NCI-H187 treated with DMSO at 0.1 percent for 48 hours (cell line): ENCODE data around the gene TMOD3.

Source experiments
- DNase-seq: peaks from one replicate; lab custom pipeline; 2025; lab: John Stamatoyannopoulos, UW

Gene TMOD3

DNA sequence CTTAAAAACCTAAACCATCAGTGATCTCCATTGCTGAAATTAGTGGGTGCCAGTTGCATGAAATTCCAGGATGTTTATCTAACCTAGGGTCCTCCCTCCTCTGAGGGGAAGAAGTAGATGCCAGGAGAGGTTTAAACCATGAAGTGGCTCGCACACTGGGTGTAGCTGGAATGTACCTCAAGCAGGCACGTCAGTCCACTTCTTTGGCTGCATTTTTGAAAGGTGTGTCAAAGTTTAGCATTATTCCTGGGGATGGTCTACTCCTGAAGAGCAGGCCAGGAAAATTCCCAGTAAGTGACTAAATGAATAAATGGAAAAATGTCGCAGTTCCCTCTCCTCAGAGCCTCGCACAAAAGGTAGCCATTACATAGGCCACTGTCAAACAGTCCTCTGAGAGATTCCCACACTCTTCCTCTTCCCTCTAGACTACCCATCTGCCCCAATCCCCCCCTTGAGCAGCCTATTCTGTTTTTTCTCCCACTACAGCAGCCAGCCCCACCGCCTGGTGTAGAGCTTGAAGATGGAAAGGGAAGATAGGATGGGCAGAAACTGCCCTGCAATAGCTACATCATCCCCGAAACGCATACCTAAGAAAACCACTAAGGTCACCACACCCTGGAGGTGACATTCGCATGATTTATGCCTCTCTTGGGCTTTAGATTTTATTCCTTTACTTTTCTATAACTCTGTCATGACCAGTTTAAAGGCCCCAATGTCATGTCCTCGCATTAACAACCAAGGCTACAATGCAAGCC is 655 bp upstream of the TMOD3 start:
- DNase-seq, result no peak

DNA sequence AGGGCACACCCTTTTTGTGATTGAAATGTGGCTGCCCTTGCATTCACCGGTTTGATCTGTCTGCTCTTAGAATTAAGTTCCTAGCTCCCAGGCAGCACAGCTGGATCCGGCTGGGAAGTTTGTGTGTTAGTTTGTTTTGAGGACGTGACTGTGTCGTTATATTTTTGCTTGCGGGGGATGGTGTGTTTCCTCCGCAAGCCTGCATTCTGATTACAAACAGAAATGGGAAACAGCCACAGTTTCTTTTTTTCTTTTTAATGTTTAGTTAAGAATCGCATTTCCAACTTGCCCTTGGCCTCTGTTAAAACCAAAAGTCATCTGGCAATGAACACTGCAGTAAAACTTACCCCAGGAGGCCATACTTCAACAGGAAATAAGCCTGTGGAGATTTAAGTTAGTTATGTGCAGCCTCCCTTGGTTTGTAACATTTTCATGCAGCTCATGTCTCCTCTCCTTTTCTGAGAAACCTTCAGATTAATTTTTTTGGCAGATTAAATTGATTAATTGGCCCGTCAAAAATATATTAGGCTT is 888 bp downstream of the TMOD3 start:
- DNase-seq, result no peak

DNA sequence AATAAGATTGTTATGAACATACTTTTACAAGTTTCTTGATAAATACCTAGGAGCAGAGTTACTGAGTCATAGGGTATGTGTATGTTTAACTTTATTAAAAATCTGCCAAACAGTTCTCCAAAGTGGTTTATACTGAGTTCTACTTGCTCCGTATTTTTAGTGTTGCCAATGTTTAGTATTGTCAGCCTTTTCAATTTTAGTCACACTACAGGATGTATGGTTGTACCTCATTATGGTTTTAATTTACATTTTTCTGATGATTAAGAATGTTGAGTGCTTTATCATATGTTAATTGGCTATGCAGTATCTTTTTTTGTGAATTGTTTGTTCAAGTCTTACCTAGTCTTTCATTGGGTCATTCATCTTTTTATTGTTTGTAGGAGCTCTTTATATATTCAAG is 4.3 kb downstream of the TMOD3 start:
- no peak for DNase-seq

DNA sequence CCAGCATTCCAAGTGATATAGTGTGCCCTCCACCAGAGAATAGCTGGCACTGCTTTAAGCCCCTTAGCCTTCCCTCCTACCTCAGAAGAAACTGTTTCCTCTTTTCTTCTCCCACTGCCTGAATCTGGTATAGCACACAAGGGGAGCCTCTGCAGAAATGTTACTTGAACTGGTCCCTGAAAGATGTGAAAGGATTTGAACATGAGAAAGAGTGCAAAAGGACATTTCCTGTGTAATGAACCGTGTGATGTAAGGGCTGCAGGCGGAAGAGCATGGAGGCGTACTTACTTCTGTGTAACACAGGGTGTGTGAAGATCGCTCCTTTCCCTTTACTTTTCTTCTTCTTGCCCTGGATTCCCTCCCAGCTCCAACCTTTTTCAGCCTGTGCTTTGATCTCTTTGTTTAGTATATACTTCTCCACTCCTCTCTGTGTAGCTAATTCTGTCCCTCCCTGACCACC is 8.4 kb downstream of the TMOD3 start:
- DNase-seq, result no peak

DNA sequence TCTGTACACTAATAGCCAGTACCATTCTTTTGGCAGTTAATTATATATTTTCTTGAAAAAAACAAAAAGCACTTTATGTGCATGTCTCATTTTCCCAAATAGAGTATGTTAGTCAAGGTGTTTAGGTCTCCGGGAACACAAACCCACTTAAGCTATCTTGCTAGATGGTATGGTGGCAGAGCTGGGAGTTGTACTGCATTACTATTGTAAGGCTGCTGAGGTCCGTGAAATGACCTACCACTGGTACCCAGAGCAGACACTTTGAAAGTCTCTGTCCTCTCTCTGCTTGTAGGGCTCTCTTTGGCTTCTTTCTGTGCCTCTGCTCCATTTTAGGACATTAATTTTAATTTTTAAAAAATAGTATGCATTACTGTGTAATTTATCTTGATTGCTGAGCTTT is 8.8 kb downstream of the TMOD3 start:
- no peak for DNase-seq

DNA sequence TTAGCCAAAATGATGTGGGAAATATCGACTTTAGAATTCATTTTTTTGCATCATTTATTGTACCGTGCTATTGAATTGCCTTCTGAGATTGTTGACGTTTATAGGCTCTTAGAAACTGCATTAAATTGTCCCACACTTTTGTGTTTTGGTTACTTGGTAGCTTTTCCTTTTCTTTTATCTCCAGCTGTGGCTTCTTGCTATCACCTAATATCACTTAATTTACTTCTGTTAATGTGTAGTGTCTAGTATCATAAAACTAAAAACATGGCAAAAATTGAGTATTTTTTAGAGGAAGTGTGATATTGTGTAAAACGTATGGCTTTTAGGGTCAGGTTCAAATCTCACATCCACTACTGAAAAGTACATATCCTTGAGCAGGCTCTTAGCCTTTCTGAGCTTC is 11.2 kb downstream of the TMOD3 start:
- no peak for DNase-seq

DNA sequence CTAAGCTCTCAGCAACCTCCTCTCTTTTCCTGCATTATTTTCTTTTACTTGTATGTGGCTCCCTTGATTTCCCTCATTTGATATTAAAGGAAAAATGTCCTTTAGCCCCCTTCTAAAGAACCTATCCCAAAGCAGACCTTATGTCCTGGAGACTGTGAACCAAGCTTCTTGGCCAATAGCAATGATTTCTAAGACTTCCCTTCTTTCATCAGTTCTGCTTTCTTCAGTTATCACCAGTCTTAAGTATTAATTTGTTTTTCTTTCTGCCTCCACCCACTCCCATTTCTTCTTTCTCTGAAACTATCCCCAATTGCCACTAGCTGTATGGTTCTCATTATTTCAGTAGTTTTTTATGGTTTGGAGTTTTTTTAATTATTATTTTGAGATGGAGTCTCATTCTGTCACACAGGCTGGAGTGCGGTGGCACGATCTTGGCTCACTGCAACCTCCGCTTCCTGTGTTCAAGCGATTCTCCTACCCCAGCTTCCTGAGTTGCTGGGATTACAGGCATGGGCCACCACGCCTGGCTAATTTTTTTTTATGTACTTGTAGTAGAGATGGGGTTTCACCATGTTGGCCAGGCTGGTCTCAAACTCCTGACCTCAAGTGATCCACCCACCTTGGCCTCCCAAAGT is 12.1 kb downstream of the TMOD3 start:
- no peak for DNase-seq

DNA sequence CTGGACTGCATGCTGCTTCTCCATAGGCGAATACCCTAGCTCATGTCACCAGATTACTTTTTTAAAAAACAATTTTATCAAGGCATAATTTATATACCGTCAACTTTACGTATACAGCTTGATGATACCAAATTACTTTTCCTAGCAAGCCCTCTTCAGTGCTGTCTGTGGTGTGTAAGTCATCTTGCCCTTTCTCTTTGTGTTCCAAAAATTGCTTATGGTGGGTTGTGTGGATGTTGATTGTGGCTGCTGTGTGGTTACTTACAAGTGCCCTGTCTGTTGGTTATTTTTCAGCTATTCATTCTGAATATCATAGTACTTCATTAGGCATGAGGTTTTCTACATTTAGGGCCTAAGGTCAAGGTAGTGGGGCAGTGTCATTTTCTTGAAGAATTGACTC is 12.8 kb downstream of the TMOD3 start:
- no peak for DNase-seq

DNA sequence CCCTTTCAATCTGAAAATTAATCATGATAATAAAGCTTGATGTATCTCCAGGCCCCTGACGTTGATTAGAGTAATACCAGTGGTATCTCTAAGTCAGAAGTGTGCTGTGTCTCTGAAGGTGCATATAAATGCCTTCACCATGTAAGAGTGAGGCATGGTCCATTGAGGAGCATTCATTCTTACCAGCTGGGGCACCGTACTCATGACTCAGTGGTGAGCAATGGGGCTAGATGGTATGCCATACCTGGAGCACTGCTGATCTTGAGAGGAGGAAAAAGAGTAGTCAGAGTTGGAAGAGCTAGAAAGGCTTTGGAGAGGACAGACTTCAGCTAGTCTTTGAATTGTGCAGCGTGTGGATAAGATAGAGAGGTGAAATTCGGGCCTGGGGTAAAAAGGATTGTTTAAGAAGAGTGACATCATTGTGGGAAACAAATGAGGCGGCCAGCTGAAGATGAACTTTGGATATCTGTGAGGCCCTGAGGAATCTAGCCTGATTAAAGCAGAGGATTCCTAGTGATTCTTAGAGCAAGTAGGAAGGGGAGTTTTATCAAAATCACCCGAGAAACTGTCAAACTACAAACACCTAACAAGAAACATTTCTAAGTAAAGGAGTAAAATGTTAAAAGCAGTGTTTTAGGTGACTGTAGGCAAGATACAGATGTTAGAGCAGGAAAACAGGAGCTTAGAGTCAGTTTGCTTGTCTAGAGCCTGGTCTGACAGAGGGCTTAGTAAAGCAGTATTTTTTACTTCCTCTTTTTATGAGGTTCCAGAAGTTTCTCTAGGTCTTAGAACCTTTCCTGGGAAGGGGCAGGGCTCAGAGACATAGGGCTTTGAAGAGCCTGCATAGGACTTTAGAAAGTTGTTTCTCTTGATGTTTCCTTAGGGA is 13.6 kb downstream of the TMOD3 start:
- no peak for DNase-seq

DNA sequence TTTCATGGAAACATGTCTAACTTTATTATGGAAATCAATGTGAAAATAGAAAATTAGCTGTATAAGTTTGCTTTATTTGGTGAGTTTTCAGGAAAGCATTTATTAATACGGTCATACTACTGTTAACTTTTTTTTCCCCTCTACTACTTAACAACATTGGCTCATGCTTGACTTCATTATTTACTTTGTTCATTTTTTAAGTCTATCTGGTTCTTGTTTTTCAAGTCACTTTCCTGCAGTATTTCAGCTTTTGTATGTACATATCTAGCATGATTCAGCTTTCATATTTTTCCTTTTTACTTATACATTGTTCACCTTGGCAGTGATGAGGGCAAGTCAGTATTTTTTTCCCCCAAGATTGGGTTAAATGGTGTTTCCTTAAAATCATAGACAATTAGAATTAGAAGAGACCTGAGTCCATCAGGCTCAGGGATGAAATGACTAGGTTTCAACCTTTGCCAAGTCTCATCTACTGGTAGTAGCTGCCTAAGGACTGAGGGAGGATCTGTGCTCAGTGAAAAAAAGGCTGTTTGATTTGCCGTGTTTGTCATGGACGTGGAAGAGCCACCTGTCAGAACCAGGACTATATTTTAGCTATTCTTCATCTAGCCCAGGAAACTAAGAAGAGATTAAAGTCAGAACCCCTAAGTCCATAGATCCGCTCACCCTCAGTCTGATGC is 15.4 kb downstream of the TMOD3 start:
- no peak for DNase-seq

DNA sequence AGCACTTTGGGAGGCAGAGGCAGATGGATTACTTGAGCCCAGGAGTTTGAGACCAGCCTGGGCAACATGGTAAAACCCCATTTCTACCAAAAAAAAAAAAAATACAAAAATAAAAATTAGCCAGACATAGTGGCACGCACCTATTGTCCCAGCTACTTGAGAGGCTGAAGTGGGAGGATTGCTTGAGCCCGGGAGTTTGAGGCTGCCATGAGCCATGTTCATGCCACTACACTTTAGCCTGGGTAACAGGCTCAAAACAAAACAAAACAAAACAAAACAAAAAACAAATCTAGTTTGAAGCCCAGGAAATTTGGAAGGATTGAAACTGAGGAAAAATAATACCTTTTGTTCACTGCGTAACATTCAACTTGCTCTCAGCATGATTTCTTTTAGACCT is 16.6 kb downstream of the TMOD3 start:
- no peak for DNase-seq

DNA sequence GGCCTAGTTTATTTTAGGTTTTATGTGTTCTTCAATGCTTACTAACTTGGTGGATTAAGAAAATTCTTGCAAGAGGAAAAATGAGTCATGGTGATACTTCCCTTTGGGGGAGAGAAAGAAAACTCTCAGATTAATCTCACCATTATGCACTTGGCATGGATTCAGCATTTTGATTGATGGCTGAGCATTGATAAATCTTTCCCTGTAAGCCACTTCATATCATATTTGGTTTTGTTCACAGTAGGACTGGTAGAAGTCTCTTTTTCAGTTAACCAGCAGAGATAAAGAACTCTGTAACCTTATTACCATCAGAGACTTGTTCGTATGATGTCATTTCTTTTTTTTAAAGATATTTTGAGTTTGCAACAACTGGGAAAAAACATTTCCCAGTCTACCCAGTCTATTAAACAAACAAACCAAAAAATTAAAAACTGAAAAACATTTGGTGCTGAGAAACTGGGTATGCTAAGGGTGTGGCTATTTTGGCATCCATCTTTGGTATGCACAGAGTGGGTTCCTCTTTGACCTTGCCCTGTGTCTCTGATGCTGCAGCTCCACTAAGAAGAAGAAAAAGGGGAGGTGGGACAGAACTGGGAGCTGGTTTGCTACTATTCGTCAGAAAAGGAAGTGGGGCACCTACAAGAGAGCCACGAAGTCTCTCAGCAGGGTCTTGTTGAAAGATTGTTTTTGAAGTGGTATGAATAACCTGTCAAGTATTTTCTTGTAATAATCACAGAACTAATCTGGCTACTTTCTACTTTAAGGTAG is 17.2 kb downstream of the TMOD3 start:
- DNase-seq, result no peak

DNA sequence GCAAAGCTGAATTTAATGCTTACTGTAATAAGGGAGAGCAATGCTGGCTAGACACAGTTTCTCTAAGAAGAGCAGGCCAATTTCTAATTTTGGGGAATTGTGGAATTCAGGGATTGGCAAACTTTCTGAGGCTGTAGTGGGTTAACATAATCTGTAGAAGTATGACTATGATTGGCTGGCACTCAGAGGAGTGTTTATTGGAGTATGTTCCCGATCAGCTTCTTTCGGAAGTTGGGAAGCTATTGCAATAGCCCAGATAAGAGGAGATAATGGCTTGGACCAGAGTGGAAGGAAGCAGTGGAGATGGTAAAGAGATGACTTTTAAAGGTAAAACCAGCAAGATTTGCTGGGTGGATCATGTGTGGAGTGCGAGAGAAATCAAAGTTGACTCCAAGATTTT is 19.4 kb downstream of the TMOD3 start:
- DNase-seq, result no peak

DNA sequence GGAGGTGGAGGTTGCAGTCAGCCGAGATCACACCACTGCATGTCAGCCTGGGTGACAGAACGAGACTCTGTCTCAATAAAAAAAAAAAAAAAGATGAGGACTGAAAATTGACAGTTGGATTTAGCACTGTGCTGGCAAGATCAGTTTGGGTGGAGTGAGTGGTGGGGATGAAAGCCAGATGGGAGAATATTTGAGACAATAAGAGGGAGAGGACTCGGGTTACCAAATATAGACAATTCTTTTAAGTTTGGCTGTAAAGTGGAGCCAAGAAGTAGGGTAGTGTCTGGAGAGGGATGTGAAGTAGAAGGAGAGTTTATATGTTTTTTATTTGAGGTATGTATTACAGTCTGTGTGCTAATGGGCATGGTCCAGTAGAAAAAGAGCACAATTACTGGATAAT is 20.4 kb downstream of the TMOD3 start:
- no peak for DNase-seq

DNA sequence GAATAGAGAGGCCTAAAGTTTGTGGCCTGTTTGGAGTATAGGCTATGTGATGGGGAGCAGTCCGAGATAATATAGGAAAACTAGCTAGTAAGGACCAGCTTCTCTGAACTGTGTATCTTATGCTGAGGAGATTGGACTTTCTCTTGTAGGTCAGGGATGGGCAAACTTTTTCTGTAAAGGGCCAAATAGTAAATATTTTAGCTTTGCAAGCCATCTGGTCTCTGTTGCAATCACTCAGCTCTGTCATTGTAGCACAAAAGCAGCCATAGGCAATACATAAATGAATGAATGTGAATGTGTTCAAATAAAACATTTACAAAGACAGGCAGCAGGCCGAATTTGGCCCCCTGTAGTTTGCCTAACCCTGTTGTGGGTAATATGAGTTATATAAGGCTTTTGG is 24.5 kb downstream of the TMOD3 start:
- no peak for DNase-seq

DNA sequence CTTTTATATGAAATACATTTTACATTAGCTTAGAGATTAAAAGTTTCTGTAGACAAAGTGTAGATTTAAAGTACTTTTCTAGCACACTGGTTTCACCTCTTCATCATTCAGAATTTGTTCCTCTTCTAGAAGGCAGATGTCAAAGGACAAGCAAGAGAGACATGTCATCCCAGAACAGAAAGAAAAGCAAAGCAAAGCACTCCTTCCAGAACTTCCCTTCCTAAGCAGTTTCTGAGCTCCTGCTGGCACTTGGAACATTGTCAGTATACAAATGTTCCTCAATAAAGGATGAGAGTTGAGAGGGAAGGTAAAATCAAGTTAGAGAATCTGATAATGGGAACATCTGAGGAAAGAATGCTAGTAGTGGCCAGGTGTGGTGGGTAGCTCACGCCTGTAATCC is 26.2 kb downstream of the TMOD3 start:
- no peak for DNase-seq

DNA sequence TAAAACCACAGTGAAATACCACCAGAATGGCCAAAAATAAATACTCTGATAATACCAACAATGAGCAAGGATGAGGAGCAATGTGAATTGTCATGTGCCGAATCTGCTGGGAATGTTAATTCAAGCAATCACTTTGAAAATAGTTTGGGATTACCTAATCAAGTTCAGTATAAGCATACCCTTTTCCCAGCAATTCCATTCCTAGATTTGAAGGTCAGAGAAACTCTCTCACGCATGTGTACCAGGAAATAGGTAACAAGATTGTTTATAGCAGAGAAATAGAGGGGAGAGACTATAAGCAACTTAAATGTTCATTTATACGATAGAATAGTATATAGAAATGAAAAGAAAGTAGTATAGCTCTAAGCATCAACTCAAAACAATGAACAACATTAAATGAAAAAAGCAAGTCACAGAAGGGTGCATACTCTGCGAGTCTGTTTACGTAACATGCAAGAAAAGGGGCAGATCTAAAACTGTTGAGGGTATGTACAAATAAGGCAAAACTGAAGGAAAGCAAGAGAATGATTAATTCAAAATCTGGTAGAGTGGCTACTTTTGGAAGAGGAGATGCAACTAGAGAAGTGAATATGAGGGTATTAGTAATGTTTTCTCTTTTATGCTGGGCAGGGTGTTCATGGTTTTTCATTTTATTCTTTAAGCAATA is 27.4 kb downstream of the TMOD3 start:
- no peak for DNase-seq

DNA sequence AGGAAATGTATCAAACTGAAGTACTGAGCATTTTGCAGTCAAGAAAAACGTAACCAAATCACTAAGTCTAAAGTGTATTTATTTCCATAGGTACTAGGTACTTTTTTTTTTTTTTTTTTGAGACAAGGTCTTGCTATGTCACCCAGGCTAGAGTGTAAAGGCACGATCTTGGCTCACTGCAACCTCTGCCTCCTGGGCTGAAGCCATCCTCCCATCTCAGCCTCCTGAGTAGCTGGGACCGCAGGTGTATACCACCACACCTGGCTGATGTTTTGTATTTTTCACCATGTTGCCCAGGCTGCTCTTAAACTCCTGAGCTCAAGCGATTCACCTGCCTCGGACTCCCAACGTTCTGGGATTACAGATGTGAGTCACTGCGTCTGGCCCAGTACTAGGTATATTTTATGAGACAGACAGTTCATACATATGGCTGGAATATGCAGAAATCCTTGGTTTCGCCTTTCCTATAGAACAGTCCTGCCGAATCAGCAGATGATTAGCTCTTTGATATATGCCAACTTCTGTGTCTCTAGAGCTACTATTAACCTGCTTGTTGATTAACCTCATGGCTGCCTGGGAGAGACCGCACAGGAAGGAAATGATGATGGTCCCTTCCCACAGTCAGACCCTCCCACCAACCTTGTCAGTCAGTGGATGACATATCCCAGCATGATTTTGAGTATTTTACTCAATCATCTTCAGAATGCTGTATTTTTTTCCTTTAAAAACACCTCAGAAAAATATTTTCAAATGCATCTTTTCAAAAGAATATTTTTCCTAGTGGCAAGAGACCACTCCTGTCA is 32.3 kb downstream of the TMOD3 start:
- DNase-seq, result no peak

DNA sequence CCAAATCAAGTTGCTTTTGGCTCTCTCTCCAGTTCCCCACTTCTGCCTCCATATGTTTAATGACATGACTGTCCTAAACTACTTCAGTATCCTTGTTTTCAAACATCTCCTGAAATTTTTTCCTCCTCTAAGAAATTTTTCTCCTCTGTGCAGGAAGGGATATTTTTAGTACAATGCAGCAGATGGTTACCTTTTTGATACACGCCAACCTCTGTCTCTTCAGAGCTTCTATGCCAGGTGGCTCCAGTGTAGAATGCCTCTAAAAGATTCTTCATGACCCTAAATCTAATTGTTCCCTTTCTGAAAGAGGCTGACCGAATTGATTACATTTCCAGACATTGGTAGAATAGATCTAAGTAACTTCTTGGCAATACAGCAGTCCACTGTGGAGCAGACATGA is 33.7 kb downstream of the TMOD3 start:
- no peak for DNase-seq
